GM21529 (cell line): ENCODE results near the gene ERC1.
"Not testable (repeated sequence)": the region's sequence is repeated elsewhere in the genome, so short reads cannot be mapped to it uniquely, and the experiment has no call there.

Experiments
- ATAC-seq: cut with Tn5 transposase; IDR thresholded peaks from one replicate; pipeline ENCODE4 v1.9.1; 2021; ENCODE audit not compliant: unreplicated experiment

The ERC1 gene

DNA sequence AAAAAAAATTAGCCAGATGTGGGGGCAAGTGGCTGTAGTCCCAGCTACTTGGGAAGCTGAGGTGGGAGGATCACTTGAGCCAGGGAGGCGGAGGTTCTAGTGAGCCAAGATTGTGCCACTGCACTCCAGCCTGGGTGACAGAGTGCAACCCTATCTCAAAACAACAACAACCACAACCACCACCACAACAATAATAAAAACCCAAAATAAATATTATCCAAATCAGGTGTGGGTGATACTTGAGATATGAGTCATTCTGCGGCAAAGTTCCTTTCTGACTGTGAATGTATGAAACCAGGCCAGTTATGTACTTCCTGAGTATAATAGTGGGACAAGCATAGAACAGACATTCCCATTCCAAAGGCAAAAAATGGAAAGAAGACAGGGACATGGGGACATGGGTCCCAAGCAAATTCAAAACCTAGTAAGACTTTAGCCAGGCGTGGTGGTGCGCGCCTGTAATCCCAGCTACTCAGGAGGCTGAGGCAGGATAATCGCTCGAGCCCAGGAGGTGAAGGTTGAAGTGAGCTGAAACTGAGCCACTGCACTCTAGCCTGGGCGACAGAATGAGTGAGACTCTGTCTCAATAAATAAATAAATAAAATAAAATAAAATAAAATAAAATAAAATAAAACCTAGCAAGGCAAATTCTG, 9.7 kb upstream of the ERC1 start:
- no peak for ATAC-seq

DNA sequence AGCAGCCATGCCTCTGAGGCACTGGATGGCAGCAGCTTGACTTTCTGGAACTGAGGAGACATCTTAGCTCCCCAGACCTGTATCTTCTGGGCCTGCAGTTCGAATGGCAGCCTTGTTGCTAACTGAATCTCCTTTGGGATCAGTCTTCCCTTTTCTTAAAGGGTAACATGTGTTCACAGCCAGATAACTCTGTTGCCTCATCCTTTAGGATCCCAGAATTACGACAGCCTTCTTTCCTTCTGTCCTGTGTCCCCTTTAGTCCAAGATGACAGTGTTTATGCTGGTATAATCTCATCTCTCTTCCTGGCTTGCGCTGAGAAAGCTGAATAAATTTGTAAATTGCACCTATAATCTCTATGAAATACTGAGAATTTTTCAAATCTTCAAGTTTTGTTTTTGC, 9.1 kb upstream of the ERC1 start:
- ATAC-seq = no peak

DNA sequence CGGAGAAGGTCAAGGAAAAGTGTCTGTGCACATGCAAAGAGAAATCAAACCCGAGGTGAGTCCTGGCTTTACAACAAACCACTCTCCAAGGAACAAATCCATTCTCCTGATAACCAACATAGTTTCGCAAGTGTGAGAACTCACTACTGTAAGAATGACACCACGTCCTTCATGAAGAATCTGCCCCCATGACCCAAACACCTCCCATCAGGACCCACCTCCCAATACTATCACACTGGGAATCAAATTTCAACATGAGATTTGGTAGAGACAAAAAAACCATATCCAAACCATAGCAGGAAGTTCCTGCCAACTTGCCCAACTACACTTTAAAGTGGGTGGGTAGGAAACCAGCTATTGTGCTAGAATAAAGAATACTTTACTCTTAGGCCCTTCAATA, 2.4 kb upstream of the ERC1 start:
- no peak for ATAC-seq

DNA sequence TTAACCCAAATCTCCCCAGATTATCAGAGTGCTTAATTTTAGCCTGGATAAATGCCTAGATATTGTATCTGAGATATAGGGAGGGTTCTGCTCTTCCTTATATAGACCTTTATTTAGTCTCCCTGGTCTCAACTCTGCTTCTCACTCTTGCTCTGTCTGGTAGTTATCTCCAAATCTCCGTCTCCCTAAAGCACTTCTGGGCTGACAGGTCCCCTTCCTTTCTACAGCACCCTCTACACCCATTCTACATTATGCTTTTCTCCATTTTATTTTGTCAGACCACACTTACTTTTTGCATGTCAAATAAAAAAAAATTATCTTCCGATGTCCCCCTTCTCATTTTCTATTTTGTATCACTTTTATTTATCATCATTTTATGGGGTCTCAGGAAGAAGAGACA, 2.0 kb upstream of the ERC1 start:
- ATAC-seq = no peak

DNA sequence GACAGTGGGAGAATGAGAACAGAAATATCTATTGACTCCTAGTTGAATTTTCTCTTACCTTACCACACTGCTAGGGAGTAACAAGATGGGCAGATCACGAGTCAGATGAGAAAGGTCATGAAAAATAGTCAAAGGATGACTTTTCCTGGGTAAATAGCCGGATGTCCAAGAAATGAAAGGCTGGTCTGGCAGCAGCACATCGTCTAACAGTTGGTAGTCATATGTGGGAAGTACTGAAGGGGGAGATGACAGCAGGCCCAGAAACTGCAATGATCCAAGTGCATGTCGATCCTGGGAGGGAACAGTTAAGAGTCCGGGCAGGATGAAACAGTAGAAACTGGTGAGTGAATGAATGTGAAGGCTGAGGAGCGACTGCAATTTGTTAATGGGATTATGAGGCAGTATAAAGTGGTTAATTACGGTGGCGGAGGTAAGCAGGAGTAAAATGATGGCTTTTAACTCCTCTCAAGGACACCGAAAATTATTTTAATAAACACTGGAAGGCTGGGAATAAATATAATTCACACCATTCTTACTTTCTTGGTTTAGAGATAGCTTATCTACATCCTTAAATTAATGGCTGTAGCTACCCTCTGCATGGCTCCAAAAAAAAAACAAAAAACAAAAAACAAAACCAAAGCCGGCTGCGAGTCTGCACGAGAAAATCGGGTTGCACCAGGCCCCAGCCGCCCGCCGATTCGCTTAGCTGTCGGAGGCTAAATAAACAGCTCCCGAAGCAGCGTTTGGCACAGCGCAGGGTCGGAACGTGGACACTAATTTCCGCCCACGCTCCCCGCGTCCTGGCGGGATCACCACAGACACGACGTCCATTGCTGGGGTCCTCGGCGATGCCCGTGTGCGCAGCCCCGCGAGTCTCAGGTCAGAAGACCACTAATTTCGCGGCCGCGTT, 1.0 kb upstream of the ERC1 start:
- peak; percentile 30 for ATAC-seq

DNA sequence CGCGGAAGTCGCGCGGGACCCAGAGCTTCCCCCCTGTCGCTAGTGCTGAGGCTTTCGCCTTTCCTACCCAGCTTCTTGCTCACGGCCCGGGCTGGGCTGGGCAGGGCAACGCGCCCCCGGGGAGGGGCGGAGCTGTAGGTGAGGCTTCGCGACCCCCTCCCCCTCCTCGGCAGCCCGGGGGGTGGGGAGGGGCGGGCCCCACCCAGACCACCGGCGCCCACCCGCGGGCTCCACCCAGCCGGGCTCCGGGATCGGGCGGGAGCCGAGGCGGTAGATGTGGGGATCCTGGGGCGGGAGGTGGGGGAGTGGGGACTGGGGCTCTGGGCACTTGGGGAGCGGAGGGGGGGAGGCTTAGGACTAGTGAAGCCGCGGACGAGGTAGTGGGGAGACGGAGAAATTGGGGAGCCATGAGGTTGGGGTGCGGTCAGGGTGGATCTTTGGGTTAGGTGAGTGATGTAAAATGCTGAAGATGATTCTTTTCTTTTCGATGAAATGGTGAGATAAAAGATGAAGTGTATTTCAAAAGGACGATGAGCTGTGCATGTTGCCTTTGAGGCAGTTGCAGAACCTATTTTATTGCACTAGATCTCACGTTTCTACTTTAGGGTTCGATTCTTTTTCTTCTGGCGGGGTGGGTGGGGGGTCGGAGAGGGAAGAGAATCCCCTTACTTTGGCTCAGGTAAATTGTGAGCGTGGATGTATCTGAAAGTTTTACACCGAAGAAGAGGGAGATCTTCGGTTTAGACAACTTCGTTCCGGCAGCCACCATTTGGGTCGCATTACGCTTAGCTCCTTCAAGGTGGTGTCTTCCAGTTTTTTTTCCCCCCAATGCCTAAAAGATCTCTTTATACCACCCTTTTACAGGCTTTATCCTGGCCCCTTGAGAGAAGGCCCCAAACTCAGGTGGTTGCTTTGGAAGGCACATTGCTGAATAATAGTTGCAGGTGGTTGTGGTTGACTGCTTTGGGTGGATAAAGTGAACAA, 619 bp downstream of the ERC1 start:
- no peak for ATAC-seq

DNA sequence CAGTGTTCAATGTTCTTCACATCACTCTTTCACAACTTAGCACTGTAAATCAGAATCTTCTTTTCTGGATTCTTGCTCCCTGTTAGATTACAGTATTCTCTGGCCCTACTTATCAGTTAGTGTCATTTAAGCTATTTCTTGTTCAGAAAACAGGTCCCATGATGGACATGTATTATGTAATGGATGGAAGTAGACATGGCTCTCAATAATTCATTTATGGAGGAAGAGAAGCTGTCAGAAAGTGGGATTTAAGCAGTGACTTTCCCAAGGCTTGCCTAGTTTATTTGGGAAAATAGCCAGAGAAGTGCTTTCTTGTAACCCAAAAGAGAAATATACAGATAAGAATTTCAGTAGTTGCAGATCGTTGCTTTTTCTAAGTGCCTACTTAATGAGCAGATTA, 1.6 kb downstream of the ERC1 start:
- ATAC-seq = no peak

DNA sequence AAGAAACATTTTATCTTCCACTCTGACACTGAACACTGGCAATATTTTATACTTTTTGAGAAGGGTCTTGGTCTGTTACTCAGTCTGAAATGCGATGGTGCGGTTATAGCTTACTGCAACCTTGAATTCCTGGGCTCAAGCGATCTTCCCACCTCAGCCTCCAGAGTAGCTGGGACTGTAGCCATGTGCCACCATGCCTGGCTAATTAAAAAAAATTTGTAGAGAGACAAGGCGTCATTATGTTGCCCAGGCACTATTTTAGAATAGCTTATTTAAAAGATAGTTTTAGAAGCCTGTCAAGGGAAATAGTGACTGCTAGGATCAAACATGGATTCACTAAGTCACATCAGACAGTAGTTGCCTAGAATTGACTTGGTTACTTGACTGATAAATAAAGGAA, 5.9 kb downstream of the ERC1 start:
- ATAC-seq = no peak

DNA sequence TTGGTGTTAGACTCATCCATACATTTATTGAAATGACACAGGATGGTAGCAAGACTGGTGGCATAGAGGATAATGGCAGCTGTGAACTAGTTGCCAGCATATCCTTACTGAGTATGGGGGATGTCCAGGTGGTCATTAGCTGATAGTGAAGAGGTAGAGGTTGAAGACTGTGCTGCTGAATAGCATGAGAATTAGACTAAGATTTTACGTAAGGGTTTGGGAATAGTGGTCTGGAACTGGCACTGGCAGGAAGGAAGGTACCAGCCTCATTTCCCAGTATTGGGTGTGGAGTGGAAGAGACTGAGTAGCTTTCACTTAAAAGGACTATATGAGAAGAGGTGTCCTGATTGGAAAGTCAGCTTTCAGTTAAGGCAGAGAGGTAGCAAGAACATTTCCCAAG, 6.5 kb downstream of the ERC1 start:
- no peak for ATAC-seq

DNA sequence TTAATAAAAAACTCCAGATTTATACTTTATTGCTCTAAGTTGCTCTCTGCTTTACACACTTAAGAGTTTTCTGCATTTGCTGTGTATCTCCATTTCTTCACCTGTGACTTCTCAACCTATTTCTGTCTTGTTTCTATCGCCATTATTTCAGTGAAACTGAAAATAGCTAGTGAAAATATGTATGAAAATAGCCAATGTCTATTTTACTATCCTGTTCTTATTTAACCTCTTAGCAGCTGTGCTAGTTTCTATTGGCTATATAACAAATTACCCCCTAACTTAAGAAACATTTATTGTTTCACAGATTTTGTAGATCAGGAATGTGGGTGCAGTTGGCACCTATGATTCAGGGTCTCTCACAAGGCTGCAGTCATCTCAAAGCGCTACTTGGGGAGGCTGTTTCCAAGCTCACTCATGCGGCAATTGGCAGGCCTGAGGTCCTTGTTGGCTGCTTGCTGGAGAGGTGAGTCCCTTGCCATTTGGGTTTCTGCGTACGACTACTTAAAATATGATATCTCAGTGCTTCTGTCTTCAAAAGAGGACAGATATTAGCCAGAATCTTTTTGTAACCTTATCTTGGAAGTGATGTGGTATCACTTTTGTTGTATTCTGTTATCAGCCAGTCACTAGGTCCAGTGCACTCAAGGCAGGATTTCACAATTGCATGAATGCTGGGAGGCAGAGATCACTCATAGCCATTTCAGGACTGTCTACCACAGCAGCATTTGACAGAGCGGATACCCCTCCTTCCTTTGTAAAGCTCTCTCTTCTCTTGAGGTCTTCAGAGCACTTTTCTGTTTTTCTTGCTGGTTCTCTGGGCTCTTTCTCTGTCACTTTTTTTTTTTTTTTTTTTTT, 7.2 kb downstream of the ERC1 start:
- peak; percentile 83 for ATAC-seq

DNA sequence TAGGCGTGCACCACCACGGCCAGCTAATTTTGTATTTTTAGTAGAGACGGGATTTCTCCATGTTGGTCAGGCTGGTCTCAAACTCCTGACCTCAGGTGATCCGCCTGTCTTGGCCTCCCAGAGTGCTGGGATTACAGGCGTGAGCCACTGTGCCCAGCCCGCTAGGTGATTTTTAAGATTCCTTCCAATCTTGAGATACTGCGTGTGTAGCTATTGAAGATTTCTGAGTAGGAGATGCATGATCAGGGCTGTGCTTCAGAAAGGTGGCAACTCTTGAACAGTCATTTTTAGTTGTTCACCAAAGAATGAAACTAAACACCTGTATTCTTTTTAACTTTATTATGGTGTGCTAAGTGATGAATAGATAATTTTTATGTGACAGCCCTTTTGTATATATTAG, 8.7 kb downstream of the ERC1 start:
- not testable (repeated sequence) for ATAC-seq

DNA sequence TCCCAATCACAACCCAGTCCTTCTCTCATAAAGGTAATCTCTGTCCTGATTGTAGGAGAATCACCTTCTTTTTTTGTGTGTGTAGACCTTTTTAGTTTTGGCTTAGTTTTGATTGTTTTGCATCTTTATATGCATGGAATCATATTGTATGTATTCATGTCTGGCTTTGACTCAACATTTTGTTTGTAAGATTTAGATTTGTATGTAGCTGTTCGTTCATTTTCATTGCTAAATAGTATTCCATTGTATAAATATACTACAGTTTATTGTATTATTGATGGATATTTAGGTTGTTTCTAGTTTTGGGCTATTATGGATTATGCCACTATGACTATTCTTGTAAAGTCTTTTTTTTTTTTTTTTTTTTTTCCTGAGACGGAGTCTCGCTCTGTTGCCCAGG, 10.5 kb downstream of the ERC1 start:
- ATAC-seq = no peak

DNA sequence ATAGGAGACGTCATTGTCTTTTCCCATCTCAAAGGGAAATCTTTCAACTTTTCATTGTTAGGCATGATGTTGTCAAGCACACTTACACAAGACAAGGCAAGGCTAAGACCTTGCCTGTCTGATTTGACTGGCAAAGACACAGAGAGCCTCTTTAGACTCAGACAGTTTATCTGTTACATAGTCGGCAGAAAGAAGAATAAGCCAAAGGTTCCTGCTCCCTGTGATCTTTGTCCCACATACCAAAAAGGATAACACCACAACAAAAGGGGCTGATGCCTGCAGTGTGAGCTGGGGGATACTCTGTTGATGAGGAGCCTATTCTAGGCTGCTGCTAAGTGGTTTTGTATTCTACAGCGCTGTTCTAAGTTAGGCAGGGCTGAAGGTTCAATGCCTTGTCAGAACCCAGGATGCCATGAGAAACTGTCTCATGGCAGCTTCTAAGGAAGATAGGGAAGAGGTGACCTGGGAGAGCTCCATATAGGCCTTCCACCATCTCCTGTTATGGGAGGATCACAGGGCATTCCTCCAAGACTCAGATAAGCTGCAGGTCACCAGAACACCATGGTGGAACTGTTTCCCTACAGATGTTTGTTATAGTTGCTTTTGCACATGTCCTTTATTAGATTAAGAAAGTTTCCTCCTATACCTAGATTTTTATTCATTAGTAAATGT, 12.7 kb downstream of the ERC1 start:
- no peak for ATAC-seq

DNA sequence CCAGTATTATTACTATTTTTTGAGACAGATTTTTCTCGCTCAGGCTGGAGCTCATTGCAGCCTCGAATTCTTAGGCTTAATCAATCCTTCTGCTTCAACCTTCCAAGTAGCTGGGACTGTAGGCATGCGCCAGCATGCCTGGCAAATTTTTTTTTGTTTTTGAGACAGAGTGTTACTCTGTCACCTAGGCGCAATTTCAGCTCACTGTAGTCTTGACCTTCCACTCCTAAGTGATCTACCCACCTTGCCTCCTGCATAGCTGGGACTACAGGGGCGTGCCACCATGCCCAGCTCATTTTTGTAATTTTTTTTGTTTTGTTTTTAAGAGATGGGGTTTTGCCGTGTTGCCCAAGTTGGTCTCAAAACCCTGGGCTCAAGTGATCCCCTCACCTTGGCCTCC, 15.2 kb downstream of the ERC1 start:
- ATAC-seq = no peak

DNA sequence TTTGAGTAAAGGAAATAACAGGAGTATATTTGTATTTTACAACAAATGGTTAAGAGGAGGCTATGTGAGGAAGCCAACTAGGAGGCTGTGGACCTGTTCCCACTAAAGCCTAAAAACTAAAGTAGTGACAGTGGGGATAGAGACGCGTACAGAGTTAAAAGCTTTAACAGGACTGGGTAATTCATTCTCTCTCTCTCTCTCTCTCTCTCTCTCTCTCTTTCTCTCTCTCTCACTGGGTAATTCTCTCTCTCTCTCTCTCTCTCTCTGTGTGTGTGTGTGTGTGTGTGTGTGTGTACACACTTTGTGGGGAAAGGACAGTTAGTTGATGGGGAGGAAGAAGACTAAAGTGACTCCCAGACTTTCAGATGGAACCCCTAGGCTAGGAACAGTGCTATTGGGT, 16.3 kb downstream of the ERC1 start:
- no peak for ATAC-seq

DNA sequence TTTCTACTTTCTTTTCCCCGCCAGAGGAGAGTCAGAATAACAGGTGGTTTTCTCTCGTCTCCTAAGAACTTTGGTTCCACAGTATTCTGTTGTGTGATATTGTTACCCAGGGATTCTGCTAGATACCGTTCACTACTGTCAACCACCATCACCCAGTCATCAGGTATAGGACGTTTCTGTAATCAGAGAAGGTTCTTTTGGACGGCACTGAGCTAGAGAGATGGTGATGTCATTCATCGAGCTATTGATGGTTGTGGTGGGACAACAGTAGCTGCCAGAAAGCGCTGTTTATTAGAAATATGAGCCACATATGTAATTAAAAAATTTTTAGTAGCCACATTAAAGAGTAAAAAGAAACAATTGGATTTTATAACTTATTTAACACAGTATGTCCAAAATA, 17.0 kb downstream of the ERC1 start:
- ATAC-seq = no peak

DNA sequence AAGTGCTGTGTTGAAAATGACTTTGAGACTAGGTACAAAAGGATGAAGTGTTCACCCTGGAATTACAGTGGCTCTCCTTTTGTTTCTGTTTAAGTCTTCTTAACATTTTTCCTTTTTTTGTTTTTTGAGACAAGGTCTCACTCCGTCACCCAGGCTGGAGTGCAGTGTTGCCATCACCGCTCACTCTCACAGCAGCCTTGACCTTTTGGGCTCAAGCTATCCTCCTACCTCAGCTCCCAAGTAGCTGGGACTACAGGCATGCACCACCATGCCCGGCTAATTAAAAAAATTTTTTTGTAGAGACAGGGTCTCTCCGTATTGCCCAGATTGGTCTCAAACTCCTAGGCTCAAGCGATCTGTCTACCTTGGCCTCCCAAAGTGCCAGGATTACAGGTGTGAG, 20.1 kb downstream of the ERC1 start:
- ATAC-seq = no peak

DNA sequence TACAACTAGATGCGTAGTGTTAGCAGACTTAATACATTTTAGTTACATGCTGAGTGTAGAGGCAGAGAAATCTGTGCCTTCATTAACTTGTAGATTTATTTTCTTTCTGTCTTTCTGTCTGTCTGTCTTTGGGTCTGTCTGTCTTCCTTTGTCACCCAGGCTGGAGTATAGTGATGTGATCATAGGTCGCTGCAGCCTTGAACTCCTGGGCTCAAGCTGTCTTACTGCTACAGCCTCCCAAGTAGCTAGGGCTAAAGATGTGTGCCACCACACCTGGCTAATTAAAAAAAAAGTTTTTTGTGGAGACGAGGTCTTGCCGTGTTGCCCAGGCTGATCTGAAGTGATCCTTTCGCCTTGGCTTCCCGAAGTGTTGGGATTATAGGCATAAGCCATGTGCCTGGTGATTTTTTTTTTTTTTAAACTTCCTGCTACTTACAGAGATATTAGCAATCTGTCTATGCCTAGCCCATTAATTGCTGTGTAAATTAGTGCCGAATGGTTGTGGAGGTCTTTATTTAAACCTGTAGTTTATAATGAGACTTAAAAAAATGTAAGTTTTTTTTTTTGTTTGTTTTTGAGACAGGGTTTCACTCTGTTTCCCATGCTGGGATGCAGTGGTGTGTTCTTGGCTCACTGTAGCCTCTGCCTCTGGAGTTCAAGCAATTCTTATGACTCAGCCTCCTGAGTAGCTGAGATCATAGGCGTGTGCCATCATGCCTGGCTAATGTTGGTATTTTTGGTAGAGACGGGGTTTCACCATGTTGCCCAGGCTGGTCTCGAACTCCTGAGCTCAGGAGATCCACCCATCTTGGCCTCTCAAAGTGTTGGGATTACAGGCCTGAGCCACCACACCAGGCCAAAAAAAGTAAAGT, 22.8 kb downstream of the ERC1 start:
- no peak for ATAC-seq

DNA sequence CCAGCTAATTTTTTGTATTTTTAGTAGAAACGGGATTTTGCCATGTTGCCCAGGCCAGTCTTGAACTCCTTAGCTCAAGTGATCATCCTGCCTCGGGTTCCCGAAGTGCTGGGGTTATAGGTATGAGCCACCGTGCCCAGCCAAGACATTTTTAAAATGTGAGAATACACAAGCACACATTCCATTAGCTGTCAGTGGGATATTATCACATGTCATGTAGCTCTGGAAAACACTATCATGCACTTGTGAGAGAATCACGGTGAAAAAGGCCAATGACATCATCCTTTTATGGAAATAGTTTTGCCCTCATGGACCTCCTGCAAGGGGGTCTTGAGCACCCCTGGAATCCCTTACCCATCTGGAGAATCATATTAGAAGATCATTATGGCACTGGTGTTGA, 28.3 kb downstream of the ERC1 start:
- ATAC-seq = no peak
